Bronchial epithelial cell (primary cell): Measurements from ENCODE around the gene DDAH1. TPM values are rescaled to one million over a fixed set of nuclear protein-coding genes. Genes with fewer than 3 reads are reported as not detected.

Experiments used
- DNase-seq: peaks from one replicate; pipeline ENCODE4 v3.0.0-alpha.2; 2010; ENCODE audit warnings: low read depth
- FAIRE-seq: peaks from 2 replicates; lab custom pipeline; 2011; peaks lifted over from hg19 to GRCh38; lab: Jason Lieb, UNC
- H3K27me3 ChIP-seq: 2 replicates; pipeline ENCODE4 v1.5.1; 2011; ENCODE audit warnings: low read length; ENCODE audit not compliant: control insufficient read depth, insufficient read depth
- H3K36me3 ChIP-seq: 2 replicates; pipeline ENCODE4 v1.5.1; 2011; ENCODE audit warnings: low read length; ENCODE audit not compliant: control insufficient read depth, insufficient read depth
- H3K4me3 ChIP-seq: 2 replicates; pipeline ENCODE4 v1.5.1; 2011; ENCODE audit warnings: mild to moderate bottlenecking, low read depth, low read length, control low read depth
- total RNA-seq: library from RNA; depleted of rRNA; stranded (reverse); fragments of >200 nt; gene quantifications from 2 replicates; pipeline ENCODE4 v1.2.1, GENCODE V29; 2014
- TF ChIP-seq, protein P1 (sequence below): IDR thresholded peaks from 2 replicates; pipeline ENCODE4 v1.5.1; 2011; ENCODE audit warnings: mild to moderate bottlenecking, moderate library complexity, low read length, control low read depth, inconsistent platforms; ENCODE audit not compliant: insufficient read depth, severe bottlenecking

DDAH1 gene
- total RNA-seq, 1 donor from 2014 or later = 1.6 TPM

- H3K4me3 ChIP-seq = no peak overlapping the region
- H3K36me3 ChIP-seq = no peaks in the 10 kb centered on the region
- H3K27me3 ChIP-seq = no peaks in the 10 kb centered on the region
- FAIRE-seq = no peak
- DNase-seq = no peak
- TF ChIP-seq, protein P1, sequence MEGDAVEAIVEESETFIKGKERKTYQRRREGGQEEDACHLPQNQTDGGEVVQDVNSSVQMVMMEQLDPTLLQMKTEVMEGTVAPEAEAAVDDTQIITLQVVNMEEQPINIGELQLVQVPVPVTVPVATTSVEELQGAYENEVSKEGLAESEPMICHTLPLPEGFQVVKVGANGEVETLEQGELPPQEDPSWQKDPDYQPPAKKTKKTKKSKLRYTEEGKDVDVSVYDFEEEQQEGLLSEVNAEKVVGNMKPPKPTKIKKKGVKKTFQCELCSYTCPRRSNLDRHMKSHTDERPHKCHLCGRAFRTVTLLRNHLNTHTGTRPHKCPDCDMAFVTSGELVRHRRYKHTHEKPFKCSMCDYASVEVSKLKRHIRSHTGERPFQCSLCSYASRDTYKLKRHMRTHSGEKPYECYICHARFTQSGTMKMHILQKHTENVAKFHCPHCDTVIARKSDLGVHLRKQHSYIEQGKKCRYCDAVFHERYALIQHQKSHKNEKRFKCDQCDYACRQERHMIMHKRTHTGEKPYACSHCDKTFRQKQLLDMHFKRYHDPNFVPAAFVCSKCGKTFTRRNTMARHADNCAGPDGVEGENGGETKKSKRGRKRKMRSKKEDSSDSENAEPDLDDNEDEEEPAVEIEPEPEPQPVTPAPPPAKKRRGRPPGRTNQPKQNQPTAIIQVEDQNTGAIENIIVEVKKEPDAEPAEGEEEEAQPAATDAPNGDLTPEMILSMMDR = no peak
Measured at GRCh38 chr1:85437139-85437538, 27.8 kb downstream of the DDAH1 start.

- DNase-seq (no peak), FAIRE-seq (no peak)
- Histone ChIP-seq H3K36me3 (no peaks in the 10 kb centered on the region), H3K4me3 (no peak overlapping the region), H3K27me3 (no peaks in the 10 kb centered on the region)
- TF ChIP-seq, protein P1 = no peak
Measured at GRCh38 chr1:85433096-85433495, 31.9 kb downstream of the DDAH1 start.

DNA sequence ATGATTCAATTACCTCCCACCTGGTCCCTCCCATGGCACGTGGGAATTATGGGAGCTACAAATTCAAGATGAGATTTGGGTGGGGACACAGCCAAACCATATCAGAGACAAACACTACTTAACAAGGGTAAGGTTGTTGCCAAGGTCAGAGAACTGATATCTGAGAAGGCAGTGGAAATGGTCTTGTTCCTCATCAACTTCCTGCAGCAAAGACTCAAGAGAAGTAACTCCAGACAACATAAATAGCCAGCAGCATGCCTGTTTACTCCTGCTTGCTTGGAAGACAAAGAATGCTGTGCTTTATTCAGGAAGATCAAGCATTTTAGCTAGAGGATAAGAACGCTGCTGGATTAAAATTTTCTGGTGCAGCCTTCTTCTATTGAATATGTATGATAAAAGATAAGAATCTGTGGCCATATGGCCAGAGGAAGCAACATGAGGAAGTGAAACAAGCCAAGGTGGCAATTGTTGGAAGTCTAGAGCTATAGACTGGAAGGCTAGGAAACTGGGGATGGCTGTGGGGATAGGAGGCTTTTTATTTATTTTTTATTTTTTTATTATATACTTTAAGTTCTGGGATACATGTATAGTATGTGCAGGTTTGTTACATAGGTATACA is 36.4 kb downstream of the DDAH1 start:
- Histone ChIP-seq H3K4me3 (no peak overlapping the region), H3K36me3 (no peaks in the 10 kb centered on the region), H3K27me3 (no peaks in the 10 kb centered on the region)
- FAIRE-seq (no peak), DNase-seq (no peak)
- TF ChIP-seq, protein P1 = no peak

GRCh38 chr1:85427849-85428248 is 37.1 kb downstream of the DDAH1 start:
- no peaks in the 10 kb centered on the region for H3K27me3 ChIP-seq
- FAIRE-seq = no peak
- DNase-seq = no peak
- TF ChIP-seq, protein P1 = no peak
- H3K36me3 ChIP-seq = no peaks in the 10 kb centered on the region
- H3K4me3 ChIP-seq = no peak overlapping the region

DNA sequence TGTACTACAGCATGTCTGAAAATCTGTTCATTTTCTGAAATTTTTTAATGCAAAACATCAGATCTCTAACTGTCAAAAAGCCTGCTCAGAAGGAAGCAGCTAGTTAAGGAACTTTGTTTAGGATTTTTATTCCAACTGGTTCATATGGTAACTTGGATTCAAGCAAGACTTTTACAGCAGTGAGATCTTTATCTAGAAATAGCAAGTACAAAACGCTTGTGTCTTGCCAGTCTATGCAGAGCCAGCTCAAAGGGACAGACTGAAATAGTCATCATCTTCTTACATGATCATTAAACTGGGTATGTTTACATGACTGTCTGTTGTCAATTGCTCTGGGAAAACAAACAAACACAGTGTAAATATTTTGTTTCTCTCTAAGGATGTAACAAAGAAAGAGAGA is 37.6 kb downstream of the DDAH1 start:
- FAIRE-seq (no peak), DNase-seq (no peak)
- Histone ChIP-seq H3K36me3 (no peaks in the 10 kb centered on the region), H3K27me3 (no peaks in the 10 kb centered on the region), H3K4me3 (no peak overlapping the region)
- TF ChIP-seq, protein P1 = no peak

- no peaks in the 10 kb centered on the region for H3K36me3 ChIP-seq
- FAIRE-seq (no peak), DNase-seq (no peak)
- no peak overlapping the region for H3K4me3 ChIP-seq
- TF ChIP-seq, protein P1 = no peak
- H3K27me3 ChIP-seq = no peaks in the 10 kb centered on the region
Measured at GRCh38 chr1:85421179-85421578, 43.8 kb downstream of the DDAH1 start.
